CD4-positive, alpha-beta T cell treated with Interleukin-10 for 1 hour (primary cell): Measurements from ENCODE around the gene ASCL1.

Experiments used
- DNase-seq: peaks from one replicate; pipeline ENCODE4 v3.0.0-alpha.2; 2020

ASCL1 gene

GRCh38 chr12:102953221-102953620 lies 4.3 kb upstream of the ASCL1 start:
- DNase-seq = no peak

DNA sequence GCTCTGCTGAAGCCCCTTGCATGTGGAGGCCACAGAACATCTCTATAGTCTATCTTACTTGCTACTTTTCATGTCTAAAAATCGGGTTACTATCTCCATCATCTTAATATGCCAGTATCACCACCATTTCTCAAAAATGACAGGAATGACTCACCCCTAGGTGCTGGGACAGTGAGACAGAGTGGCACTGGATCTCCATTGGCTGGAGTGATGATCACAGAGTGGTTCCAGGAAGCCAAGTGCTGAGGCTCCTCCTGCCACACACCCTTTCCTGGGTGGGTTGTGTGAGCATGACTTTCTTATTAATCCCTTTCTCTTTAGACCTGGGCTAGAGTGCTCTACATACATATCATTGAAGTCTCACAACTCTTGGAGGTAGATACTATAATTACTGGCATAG lies 3.3 kb upstream of the ASCL1 start:
- DNase-seq = no peak

GRCh38 chr12:102955926-102956737 lies 1.3 kb upstream of the ASCL1 start:
- DNase-seq = no peak

- no peak for DNase-seq
These were observed 641 bp upstream of the ASCL1 start for GRCh38 chr12:102956738-102957327.

GRCh38 chr12:102958073-102958829 lies 777 bp downstream of the ASCL1 start:
- no peak for DNase-seq

GRCh38 chr12:102958830-102959176 lies 1.3 kb downstream of the ASCL1 start:
- DNase-seq = no peak

GRCh38 chr12:102959391-102959790 lies 1.9 kb downstream of the ASCL1 start:
- DNase-seq = no peak

GRCh38 chr12:102960766-102961465 lies 3.4 kb downstream of the ASCL1 start:
- DNase-seq = no peak

DNA sequence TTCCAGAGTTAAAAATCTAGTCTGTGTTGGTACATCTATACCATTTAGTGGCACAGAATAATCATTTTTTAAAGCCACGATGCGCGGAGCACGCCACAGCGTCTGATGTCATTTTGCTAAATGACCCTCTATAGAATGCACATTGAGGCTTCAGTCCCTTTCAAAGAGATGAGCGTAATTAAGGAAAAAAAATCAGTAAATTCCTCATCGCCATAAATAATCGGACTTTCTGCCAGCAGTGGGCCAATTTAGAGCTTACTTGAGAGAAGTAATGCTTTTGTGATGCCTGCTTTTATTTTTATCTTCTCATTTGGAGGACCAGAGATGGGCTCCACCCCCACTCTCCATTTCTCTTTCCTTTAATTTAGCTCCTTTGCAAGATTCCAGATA lies 4.0 kb downstream of the ASCL1 start:
- DNase-seq = no peak

- DNase-seq = no peak
These were observed 5.1 kb downstream of the ASCL1 start for GRCh38 chr12:102962532-102962931.

DNA sequence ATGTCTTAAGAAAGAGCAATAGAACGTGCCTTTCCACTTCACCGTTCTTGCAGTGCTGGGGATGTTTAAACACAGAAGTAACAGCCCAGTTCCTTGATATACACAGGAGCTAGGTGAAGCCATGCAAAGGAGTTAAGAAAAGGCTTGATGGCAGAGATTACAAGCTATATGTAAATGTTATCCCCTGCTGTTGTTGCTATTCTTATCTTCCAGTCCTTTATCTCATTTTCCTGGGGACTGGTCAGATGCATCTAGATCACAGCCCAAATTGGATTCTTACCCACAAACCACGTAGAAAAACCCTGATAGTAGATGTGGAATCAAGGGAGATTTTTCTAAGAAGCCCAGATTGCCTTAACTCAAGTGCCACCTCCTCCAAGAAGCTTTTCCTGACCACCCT lies 5.5 kb downstream of the ASCL1 start:
- DNase-seq = no peak

DNA sequence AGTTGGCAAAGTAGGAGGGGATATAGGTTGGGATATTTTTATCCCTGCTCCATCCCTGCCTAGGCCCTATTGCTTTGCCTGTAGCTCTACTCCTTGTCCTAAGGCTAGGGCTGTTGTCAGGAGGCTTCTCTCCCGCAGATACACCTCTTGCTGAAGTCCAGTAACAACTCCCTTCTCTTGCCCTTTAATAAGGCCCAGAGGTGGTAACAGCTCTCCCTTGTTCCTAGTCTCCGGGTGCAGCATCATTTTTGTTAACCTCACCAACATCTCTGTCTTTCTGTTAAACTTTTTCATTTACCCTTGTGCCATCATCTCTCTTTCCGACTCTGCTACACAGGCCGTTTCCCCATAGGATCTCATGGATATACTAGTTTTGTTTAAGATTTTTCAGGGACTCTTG lies 6.3 kb downstream of the ASCL1 start:
- no peak for DNase-seq

- no peak for DNase-seq
These were observed 7.4 kb downstream of the ASCL1 start for GRCh38 chr12:102964872-102965271.

GRCh38 chr12:102965281-102966155 lies 8.0 kb downstream of the ASCL1 start:
- no peak for DNase-seq

GRCh38 chr12:102966200-102966863 lies 8.9 kb downstream of the ASCL1 start:
- no peak for DNase-seq

GRCh38 chr12:102970780-102971179 lies 13.3 kb downstream of the ASCL1 start:
- no peak for DNase-seq

- no peak for DNase-seq
These were observed 13.8 kb downstream of the ASCL1 start for GRCh38 chr12:102971227-102971626.

- DNase-seq = no peak
These were observed 16.1 kb downstream of the ASCL1 start for GRCh38 chr12:102973583-102973982.

- DNase-seq = no peak
These were observed 19.3 kb downstream of the ASCL1 start for GRCh38 chr12:102976609-102977280.

DNA sequence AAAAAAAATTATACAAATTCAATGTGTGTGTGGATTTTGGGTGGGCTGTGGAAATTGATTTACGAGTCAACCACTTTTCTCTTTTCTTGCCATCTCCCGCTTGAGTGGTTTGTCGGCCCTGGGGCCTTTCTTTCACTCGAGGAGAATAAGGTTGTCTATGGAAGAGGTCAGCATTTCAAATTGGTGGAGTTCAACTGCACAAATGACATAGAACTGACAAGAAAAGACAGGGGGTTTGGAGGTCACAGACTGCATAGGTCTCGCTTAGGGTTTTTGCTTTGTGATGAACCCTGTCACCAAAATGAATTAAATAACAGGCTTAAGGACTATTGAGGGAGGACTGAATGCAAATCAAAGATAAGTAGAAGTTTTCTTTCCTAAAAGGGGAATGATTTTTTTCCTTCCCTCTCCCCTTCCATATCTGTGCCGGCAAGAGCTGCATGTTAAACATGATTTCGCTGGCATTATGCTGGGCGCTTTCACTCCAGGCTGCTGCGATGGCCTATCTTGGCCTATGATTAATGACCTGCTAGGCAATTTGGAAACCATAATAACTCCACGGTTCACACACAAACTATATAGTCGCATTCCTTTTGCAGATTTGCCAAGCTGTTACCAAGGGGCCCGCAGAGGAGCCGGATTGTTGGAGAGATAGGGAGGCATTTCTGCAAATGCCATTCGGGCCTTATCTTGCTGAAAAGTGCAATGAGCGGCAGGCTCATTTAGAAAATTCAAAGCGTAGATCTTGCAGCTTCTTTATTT lies 20.7 kb downstream of the ASCL1 start:
- DNase-seq = no peak
